ENCODE data around the gene CPZ.

CPZ gene

DNA sequence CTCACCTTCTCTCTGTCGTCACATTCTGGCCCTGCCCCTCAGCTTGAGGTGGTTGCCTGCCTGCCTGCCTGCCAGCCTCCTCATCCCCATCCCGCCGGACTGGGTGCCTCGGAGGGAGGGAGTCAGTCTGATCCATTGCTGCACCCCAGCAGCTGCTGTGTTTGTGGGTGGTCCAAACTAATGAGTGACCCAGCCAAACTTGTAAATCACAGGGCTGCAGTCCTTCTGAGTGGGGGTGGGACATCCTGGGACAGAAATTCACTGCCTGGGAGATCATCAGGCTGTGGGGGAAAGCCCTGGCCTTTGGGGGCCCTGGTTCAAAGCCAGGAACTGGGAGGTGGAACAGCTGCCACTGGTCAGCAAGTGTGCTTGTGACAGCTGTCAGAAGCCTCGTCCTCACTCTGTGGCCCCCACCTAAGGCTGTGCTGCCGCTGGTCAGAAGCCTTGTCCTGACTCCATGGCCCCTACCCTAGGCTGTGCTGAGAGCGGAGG lies 6.8 kb upstream of the CPZ start:
- no peak overlapping the region for H3K4me2 ChIP-seq (ENCODE audit: low read length)
- no peaks in the 10 kb centered on the region; the same call in 1 of the 2 replicates for H3K27me3 ChIP-seq (ENCODE audit: insufficient read depth, low read length)
- H4K20me1 ChIP-seq (ENCODE audit: insufficient read depth, low read length), result no peaks in the 10 kb centered on the region

GRCh38 chr4:8586246-8586645 lies 6.3 kb upstream of the CPZ start:
- H3K4me1 ChIP-seq (ENCODE audit: insufficient read depth, low read length, severe bottlenecking), result no peaks in the 10 kb centered on the region

More for the DNA sequence above, 6.8 kb upstream of the CPZ start:
- Histone ChIP-seq H3K9me3 (ENCODE audit: low read length) (no peaks in the 10 kb centered on the region), H3K4me1 (ENCODE audit: insufficient read depth, low read length, severe bottlenecking) (no peaks in the 10 kb centered on the region), H3K79me2 (ENCODE audit: insufficient read depth, low read length) (no peaks in the 10 kb centered on the region), H3F3A (ENCODE audit: insufficient read depth, low read length) (no peaks in the 10 kb centered on the region), H3K9me2 (ENCODE audit: low read depth, low read length) (no peaks in the 10 kb centered on the region), H3K4me3 (ENCODE audit: low read depth, low read length, poor library complexity, severe bottlenecking) (no peak overlapping the region), H3K27ac (ENCODE audit: low read depth, low read length, poor library complexity, severe bottlenecking) (no peak overlapping the region), H3K36me3 (ENCODE audit: insufficient read depth, low read length) (no peaks in the 10 kb centered on the region), H2AFZ (ENCODE audit: low read length) (no peak overlapping the region), H3K9ac (ENCODE audit: low read length) (no peak overlapping the region)
- no peak for TF ChIP-seq EZH2 (IDR thresholded peaks at IDR 0.05; ENCODE audit: borderline replicate concordance, low read length)
- TF ChIP-seq, protein P1, sequence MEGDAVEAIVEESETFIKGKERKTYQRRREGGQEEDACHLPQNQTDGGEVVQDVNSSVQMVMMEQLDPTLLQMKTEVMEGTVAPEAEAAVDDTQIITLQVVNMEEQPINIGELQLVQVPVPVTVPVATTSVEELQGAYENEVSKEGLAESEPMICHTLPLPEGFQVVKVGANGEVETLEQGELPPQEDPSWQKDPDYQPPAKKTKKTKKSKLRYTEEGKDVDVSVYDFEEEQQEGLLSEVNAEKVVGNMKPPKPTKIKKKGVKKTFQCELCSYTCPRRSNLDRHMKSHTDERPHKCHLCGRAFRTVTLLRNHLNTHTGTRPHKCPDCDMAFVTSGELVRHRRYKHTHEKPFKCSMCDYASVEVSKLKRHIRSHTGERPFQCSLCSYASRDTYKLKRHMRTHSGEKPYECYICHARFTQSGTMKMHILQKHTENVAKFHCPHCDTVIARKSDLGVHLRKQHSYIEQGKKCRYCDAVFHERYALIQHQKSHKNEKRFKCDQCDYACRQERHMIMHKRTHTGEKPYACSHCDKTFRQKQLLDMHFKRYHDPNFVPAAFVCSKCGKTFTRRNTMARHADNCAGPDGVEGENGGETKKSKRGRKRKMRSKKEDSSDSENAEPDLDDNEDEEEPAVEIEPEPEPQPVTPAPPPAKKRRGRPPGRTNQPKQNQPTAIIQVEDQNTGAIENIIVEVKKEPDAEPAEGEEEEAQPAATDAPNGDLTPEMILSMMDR (IDR thresholded peaks at IDR 0.05; ENCODE audit: low read length), result no peak

GRCh38 chr4:8586671-8587468 lies 5.7 kb upstream of the CPZ start:
- Histone ChIP-seq H3F3A (ENCODE audit: insufficient read depth, low read length) (no peaks in the 10 kb centered on the region), H3K9me3 (ENCODE audit: low read length) (no peaks in the 10 kb centered on the region), H3K4me1 (ENCODE audit: insufficient read depth, low read length, severe bottlenecking) (no peaks in the 10 kb centered on the region), H3K4me3 (ENCODE audit: low read depth, low read length, poor library complexity, severe bottlenecking) (no peak overlapping the region), H3K36me3 (ENCODE audit: insufficient read depth, low read length) (no peaks in the 10 kb centered on the region), H2AFZ (ENCODE audit: low read length) (no peak overlapping the region), H3K4me2 (ENCODE audit: low read length) (no peak overlapping the region), H3K9ac (ENCODE audit: low read length) (no peak overlapping the region), H3K27me3 (ENCODE audit: insufficient read depth, low read length) (no peaks in the 10 kb centered on the region; the same call in 1 of the 2 replicates), H3K79me2 (ENCODE audit: insufficient read depth, low read length) (no peaks in the 10 kb centered on the region), H3K9me2 (ENCODE audit: low read depth, low read length) (no peaks in the 10 kb centered on the region), H4K20me1 (ENCODE audit: insufficient read depth, low read length) (no peaks in the 10 kb centered on the region), H3K27ac (ENCODE audit: low read depth, low read length, poor library complexity, severe bottlenecking) (no peak overlapping the region)
- TF ChIP-seq, protein P1 (IDR thresholded peaks at IDR 0.05; ENCODE audit: low read length), result peak; percentile 35
- no peak for TF ChIP-seq EZH2 (IDR thresholded peaks at IDR 0.05; ENCODE audit: borderline replicate concordance, low read length)

More at GRCh38 chr4:8586246-8586645, 6.3 kb upstream of the CPZ start:
- H2AFZ ChIP-seq (ENCODE audit: low read length), result no peak overlapping the region
- no peaks in the 10 kb centered on the region for H3K79me2 ChIP-seq (ENCODE audit: insufficient read depth, low read length)
- H3K27ac ChIP-seq (ENCODE audit: low read depth, low read length, poor library complexity, severe bottlenecking), result no peak overlapping the region
- no peaks in the 10 kb centered on the region for H3K9me2 ChIP-seq (ENCODE audit: low read depth, low read length)
- H3K4me2 ChIP-seq (ENCODE audit: low read length), result no peak overlapping the region
- no peak for TF ChIP-seq EZH2 (IDR thresholded peaks at IDR 0.05; ENCODE audit: borderline replicate concordance, low read length)
- TF ChIP-seq, protein P1 (IDR thresholded peaks at IDR 0.05; ENCODE audit: low read length), result no peak
- no peak overlapping the region for H3K9ac ChIP-seq (ENCODE audit: low read length)
- no peaks in the 10 kb centered on the region for H3K9me3 ChIP-seq (ENCODE audit: low read length)
- no peaks in the 10 kb centered on the region for H4K20me1 ChIP-seq (ENCODE audit: insufficient read depth, low read length)
- H3F3A ChIP-seq (ENCODE audit: insufficient read depth, low read length), result no peaks in the 10 kb centered on the region
- no peaks in the 10 kb centered on the region; the same call in 1 of the 2 replicates for H3K27me3 ChIP-seq (ENCODE audit: insufficient read depth, low read length)
- no peak overlapping the region for H3K4me3 ChIP-seq (ENCODE audit: low read depth, low read length, poor library complexity, severe bottlenecking)
- no peaks in the 10 kb centered on the region for H3K36me3 ChIP-seq (ENCODE audit: insufficient read depth, low read length)

All from OCI-LY1 (cell line).